SH-SY5Y (cell line): ENCODE results near the gene CTTN.

ENCODE experiments used
- GATA2 ChIP-seq: IDR thresholded peaks from 2 replicates; pipeline ENCODE4 v1.6.1; 2011; ENCODE audit warnings: mild to moderate bottlenecking, low read depth, low read length
- GATA3 ChIP-seq: IDR thresholded peaks from 2 replicates; pipeline ENCODE4 v1.6.1; 2011; ENCODE audit warnings: low read depth, mild to moderate bottlenecking, low read length, moderate library complexity

GRCh38 chr11:70481625-70482528 lies 83.5 kb downstream of the CTTN start:
- TF ChIP-seq GATA2 (no peak), GATA3 (no peak)
